GM19025 (cell line): ENCODE data around the gene CNRIP1.

Source experiments
- ATAC-seq: cut with Tn5 transposase; IDR thresholded peaks from one replicate; pipeline ENCODE4 v1.9.1; 2021; ENCODE audit warnings: mild to moderate bottlenecking, low read depth, moderate library complexity; ENCODE audit not compliant: unreplicated experiment

Gene CNRIP1

DNA sequence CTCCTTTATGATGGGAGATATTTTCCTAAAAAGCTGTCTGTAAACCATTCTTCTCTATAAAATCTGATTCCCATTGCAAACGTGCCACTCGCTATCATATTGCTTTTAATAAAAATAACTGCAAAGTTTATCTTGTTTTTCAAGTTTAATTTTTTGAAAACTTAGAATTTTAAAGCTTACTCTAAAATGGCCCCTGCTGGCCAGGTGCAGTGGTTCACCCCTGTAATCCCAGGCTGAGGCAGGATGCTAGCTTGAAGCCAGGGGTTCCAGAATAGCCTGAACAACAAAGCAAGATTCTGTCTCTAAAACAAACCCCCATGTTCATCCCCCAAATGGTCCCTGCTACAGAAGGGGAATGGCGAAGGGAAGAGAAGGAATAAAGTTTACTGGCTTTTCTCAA, 25.6 kb downstream of the CNRIP1 start:
- no peak for ATAC-seq

DNA sequence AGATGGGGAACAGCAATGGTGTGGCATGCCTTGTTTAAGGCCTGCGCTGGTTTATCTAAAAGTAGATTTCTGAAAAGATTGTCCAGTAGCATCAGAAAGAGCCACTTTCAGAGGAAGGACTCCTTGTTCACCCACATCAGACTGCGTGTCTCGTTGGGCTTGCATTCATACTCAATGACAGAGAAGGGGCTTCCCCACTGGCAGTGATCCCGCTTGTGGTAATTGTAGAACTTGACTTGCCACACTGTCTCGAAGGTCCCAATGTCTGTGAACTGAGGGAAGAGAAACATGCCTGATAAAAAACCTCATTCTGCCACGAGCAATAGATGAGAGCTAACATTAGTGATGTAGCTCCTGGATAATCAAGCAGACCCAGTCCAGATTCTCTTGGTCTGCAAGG, 26.0 kb downstream of the CNRIP1 start:
- ATAC-seq: no peak

DNA sequence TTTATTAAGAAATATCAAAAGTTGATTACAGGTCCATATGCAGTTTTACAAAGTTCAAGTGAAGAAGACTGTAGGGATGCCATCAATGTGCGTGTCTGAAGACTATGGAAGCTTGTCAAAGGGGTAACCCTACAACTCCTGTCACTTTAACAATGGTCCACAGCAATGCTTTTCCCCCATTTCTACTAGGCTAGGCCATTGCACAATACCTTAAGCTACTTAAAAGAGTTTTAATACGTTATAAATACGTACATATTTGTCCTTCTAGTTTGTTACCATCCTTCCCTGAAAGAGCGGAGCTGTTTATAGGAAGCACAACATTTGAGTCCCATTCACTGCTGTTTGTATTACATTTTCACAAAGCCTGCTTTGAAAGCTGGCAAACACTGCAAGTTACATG, 26.7 kb downstream of the CNRIP1 start:
- ATAC-seq: no peak

DNA sequence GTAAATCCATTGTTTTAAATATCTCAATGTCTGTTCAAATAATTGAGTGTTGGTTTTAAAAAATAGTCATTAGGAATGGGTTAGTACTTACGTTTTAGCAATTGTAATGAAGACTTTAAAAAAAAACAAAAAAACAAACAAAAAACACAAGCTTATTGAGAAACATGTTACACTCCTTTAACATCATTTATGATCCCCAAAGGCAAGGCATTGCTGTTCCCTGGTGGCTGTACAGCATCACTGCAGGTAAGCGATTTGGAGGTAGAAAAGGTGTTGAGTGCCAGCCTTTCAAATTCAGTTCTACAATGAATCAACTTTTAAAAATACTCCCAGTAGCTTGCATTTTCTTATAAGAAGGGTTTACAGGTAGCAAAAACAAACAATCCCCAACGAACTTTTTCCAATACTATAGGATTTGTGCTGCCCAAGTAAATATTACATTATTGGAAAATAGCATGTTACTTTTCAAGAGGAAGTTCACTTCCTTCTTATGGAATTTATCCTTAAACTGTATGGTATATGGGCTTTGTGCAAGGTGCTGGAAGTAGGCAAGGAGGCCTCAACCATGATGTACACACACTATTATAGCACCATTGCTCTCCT, 27.5 kb downstream of the CNRIP1 start:
- no peak for ATAC-seq

DNA sequence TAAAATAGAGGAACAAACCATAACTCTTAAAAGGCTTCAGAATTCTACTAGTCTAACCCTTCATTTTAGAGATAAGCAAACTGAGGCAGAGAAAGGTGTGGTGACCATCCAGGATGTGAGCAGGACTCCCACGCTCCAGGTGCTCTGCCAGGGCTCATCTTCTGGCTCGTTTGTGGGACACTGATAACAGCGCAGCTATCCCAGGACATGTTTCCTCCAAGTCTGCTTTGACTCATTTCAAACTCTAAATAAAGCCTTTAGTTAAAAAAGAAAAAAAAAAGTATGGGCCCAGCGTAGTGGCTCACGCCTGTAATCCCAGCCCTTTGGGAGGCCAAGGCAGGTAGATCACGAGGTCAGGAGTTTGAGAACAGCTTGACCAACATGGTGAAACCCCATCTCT, 28.4 kb downstream of the CNRIP1 start:
- ATAC-seq: no peak

DNA sequence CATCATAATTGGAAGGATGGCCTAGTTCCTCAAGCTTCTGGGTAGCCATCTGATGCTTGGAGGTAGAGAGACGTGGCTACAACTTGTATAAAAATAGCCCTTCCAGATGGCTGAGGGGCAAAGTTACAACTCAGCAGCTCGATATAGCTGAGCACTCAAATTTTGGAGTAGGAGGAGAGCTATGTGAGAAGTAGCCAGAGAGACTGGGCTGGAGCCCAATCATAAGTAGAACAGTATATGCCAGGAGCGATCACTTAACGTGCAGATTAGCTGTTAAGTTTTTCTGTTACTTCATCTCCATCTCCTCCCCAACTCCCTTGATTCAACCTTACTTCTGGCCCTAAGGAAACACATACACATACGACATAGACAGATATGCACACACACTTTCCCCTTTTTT, 28.8 kb downstream of the CNRIP1 start:
- ATAC-seq: no peak

DNA sequence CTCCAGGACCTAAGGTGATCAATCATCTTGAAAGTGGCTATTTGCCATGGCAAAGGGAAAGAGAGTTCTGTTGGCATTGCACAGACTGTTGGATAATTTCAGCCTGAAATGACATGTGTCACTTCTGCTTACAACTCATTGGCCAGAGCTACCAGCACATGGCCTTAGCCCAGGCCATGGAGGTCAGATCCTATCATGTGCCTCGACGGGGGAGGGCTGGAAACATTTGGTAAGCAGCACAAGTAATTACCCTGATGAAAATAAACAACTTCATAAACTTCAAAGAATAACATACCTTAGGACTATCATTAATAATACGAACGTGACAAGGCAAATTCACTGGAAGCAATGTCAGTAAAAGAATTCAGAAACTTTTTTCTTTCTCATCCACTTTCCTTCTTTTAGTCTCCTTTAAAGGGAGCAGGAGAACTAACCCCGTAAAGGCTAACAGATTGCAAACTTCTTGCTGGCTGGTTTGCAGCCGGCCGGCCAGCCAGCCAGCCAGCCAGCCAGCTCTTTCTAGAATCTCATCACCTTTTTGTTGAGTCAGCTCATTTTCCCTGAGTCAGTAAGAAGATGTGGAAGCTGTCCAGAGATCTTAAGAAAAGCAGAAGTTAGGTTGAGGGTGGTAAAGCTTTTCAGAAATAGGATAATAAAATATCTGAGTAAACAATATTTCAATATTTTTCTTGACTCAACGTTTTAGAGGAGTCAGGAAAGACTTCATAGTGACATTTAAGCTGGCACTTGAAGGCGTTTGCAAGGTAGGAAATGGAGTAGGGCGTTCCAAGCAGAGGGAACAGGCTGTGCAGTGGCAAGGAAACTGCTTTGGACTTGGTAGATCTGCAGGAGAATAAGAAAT, 31.9 kb downstream of the CNRIP1 start:
- no peak for ATAC-seq

DNA sequence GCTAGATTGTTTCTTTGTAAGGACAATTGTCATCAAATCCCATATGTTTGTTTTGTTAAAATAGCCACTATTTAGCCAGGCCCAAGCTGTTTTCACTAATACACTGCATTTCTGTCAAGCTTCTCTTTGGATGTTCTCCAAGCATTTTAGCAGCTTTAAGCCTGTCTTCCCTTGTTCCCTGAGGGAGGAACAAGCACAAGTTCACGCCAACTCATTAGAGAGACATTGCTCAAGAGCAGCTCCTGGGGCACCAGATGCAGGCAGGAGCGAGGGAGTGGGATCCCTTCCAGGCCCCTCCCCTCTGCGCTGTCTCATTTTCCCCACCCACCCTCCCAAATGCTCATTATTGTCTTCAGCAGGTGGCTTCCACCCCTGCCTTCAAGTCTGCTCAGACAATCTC, 34.9 kb downstream of the CNRIP1 start:
- ATAC-seq: no peak

DNA sequence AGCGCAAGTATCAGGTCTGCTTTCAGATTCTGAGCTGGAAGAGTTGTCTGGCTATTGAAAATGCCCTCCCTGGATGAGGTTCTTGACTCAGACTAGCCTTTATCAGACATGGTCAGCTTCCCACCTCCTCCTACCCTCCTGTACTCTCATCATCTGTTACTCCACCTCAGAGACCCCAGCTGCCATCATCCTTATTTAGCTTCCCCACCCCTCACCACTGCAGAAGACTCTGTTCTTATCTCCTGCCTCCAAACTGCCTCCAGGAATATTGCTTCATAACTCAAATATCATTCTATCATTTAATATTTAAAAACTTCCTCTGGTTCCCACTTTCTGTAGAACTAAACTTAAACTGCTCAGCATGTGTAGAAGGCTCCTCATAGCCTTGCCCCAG, 36.3 kb downstream of the CNRIP1 start:
- ATAC-seq: no peak

DNA sequence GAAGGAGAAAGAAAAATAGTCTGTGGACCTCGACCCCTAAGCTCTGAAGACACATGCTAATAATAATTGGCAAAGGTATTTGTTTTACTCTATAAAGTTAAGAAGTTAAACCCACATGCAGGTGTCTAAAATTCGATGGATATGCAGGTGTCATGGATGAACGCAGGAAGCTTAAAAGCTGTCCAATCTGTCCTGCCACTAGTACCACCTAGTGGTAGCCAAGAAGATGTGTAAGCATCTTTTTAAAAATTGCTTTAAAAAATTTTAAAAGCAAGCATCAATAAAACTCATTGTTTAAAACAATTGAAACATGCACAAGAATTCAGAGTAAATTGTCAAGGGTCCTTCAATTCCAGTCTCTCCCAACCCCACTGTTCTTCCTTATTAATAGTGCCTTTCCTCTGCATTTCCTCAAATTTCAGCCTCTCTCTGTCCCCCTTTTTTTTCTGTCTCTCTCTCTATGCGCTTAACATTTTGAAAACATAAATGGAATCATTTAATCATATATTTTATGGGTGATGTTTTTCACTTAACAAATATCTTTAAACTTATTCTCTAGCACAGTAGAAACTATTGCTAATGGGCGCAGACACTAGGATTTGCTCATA, 36.8 kb downstream of the CNRIP1 start:
- ATAC-seq: no peak

DNA sequence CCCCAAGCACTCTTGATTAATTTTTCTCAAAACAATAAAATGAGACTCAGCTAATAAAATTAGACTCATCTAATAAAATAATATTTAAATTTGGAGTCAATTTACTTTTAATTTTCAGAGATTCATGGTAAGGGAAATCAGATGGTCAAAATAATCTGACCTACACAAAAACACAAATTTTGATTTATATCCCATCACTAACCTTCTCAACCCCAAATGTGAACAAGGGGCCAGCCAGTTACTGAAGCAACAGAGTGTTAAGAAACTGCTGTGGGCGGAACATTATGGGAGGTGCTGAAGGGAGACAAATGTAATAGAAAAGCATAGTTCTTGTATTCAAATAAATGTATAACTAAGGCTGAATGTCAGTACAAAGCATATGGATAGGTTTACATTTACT, 39.0 kb downstream of the CNRIP1 start:
- no peak for ATAC-seq

DNA sequence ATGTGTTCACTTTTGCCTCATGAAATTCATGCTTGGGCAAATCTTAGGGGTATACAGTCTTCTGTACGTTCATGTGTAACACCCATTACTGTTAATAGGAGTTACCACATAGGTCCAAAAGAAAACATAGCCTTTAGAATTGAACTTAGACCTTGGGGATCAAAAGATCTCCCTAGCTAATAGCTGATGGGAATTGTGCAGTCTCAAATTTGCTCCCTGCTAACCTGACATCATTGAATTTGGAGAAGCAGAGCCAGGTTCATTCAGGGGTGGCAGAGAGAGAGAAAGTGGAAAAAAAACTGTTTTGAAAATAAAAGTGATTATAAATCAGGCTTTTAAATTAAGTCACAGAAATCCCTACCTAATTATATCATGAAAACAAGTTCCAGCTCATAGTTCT, 39.4 kb downstream of the CNRIP1 start:
- no peak for ATAC-seq

DNA sequence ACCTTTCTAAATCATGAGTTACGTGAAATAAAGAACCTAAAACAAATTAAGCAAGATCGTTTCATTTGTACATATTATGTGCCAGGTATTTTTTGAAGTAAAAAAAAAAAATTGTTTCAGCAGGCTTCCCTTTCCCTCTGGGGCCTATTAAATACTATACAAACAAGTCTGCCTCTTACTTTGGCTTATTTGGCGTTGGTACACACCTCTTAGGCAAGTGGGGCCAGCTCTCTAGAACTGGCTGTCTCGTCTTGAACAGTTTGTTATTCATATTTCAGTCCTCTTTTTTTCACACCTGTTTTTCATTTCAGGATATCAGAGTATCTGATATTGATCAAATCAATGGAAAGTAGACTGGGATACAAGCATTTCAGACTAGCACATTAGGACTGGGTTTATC, 40.1 kb downstream of the CNRIP1 start:
- no peak for ATAC-seq

DNA sequence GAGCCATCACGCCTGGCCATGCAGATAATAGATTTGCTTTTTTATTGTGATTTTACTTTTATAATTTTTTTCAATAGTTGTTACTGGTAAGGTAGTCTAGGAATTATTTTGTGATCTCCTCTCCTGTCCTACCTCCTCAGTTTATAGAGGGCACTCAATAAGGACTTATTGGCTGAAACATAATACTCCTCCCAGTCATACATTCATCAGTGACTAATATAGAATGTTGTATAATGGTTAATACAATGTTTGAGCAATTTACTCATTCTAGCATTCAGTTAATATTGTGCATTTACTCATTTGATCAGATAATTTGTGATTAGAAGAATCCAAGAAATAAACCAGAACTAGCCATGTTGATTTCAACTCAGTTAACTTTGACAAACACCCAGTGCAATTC, 41.6 kb downstream of the CNRIP1 start:
- ATAC-seq: no peak

DNA sequence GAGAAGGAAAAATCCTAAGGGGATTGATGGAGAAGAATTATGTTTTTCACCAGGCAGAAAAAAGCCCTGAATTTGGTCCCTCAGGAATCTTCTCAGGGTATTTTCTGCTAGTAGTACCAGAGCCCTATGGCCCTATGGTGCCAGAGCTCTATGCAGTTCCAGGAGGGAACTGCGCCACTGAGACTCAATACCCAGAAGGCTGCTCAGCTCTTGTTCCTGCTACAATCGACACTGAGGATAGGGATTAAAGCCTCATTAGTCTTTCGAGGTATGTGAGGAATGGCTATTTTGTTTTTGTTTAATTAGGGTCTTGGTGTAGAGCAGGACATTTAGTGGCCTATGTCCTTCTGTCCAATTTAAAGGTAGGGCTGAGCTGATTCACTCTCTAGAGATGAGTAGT, 45.7 kb downstream of the CNRIP1 start:
- no peak for ATAC-seq

DNA sequence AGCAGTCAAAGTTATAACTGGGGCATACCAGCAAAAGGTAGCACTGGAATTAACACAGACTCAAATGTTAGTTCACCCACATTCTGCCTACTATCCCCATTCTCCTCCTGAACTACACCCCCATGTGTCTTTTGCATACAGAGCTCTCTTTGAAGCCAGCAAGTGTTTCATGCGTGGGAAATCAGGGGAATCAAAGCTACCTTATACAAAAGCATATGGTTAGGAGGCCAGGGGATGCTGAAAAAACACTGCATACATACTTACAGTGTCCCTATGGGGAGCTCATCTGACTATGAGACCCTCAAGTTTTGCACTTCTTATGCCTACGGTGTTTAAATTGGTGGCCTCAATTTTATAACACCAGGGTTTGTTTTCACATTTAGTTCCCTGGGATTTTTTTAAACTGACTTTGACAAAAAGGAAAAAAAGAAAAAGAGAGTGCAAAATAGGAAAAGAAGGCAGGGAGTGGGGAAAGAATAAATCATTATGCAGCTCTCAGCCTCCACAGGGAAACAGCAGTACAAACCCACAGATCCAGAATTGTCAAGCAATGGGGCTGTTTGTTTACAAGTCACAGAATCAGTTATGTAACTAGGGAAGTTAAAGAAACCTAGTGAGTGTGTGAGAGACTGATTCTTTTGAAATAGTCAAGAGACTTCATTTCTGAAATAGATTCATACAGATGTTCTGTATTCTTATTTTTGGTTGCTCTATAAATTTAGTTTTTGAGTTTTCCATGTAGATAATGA, 47.3 kb downstream of the CNRIP1 start:
- no peak for ATAC-seq

DNA sequence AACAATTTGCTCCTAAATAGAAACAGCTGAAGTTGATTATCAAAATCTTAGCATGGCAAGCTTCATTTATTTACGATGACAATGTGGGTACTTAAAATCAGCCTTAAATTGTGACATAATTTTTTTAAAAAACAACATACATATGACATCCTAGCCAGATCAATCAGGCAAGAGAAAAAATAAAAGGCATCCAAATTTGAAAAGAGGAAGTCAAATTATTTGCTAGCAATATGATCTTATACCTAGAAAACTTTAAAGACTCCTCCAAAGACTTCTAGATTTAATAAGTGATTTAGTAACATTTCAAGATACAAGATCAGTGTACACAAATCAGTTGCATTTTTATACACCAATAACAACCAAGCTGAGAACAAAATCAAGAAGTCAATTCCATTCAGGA, 53.1 kb downstream of the CNRIP1 start:
- ATAC-seq: no peak

DNA sequence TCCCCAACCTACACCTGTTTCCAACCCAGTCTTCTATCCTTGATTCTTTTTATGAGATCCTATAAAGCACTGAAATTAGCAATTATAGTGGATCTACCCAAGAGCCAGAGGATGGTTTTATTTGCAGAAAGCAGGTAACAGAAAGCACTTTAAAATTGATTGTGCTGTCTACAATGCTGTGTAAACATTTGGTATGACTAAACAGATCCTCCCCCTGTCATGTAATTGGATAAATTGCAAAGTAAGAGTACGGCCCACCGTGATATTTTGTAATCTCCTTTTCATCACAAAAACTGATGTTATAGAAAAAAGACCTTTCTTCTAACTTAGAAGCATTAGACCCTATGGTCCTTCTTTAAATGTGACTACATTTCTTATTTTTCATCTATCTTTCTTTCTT, 56.1 kb downstream of the CNRIP1 start:
- no peak for ATAC-seq

DNA sequence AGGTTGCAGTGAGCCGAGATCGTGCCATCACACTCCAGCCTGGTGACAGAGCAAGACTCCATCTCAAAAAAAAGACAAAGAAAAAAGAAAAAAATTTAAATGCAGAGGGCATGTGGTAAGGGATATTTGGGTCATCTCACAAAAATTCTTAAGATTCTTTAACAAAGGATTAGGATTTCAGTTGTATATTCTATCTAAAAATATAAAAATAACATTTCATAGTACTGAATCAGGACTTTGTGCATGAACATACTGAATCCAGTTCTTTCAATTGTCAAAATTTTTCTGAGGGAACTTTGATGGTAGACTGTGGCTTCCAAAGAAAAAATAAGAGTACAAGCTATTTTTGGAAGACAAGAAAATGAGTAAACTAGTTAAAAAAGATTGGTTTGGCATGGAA, 60.9 kb downstream of the CNRIP1 start:
- no peak for ATAC-seq

DNA sequence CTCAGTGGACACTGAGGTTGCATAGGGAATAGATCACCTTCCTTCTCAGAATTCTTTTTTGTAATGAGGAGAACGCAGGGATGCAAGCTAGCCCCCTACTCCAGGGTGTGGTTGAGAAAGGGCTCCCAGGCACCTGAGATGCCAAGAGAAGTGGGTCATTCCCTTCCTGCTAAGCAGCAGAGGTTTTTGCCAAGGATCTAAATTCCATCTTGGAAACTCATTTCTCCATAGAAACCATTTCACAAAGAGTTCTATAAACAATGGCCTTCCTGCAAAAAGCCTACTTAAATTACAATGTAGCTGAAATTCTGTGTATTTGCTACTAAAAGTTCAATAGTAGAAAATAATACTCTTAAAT, 63.7 kb downstream of the CNRIP1 start:
- no peak for ATAC-seq
